Measurements from ENCODE around the gene FN3K.

FN3K gene

DNA sequence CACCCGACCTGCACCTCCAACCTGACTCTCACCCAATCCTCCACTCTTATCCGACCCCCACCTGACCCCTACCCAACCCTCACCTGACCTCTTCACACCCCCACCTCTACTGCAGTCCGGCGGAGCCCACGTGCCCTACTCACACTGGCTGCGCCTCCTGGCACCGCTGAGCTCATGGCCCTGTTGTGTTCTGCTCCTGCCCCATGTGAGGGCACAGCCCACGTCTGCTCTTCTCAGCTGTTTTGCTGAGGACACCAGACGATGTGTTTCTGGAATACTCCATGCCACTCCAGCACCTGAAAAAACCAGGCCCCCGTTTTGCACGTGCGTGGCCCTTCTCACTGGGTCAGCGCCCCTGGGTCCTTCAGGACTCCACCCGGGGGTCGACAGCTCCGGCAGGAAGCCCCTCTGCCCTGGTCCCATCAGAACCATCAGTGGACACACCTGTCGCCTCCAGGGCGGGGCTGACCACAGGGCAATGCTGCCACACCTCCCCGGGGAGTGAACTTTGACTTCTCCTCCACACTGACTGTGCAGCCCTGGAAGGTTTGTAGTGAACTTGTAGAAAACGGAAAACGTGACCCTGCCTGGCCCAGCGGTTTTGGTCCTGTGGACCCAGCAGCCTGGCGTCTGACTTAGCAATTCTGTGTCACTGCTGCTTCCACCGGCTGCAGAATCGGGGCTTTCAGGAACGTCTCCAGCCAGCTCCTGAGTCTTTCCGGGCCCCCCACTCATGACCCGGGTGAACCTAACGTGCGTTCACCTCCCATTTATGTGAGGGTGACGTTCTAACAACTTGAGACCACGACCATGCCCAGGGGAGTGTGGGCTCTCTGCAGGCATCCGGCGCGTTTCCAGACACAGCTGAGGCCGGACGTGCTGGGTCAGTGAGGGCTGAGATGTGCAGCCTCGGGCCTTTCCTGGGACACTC, 31.2 kb upstream of the FN3K start:
- no peak for DNase-seq

DNA sequence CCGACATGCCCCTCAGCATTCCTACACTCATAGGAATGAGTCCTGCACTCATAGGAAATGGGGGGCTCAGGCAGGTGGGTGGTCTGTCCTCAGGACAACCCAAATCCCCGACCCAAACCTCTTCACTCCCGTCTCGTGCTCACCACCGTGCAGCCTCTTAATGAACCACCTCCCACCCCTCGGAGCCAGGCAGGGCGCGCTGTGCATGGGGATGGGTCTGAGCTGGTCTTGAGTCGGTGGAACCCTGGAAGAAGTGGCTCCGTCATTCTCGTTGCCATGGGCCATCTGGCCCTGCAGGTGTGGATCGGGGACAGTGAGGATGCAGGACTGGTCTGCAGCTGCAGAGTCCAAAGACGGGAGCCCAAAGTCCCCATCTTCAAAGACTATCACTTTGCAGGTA, 30.5 kb upstream of the FN3K start:
- no peak for DNase-seq

DNA sequence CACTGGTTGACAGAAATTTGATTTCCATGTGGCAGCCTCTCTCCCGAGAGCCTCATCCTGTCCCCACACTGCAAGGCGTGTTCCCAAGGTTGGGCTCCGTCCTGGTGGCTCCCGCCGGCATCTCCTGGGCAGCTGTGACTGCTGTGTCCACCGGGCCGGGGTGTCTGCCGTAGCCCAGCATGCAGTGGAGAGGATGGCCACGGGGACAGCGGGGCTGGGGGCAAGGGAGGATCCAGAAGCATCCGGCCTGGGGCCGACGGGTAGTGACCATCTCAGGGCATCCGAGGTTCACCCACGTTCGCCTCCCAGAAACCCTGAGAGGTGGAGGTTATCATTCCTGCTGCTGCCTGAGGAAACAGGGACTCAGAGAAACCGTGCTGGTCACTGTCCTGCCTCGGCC, 29.7 kb upstream of the FN3K start:
- DNase-seq, result no peak

DNA sequence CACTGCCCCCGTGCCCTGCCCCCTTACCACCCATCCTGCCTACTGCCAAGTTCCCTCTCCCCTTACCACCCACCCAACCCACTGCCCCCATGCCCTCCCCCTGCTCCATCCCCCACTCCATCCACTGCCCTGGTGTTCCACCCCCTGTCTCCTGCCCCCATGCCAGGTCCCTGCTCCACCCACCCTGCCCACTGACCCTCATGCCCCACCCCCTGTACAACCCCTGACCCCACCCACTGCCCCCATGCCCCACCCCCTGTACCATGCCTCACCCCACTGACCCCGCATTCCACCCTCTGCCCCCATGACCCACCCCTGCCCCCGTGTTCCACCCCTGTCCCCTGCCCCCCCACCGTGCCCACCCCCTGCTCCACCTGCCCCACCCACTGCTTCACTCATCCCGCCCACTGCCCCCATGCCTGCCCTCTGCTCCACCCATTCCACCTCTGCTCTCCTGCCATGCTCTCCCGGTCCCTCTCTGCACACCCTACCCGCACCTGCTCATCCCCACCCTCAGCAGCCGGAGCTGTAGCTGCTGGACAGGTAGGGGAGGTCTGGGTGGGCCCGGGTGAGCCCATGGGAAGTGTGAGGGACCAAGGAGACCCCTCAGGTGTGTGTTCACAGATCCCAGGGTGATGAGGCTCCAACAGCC, 26.3 kb upstream of the FN3K start:
- DNase-seq, result no peak

DNA sequence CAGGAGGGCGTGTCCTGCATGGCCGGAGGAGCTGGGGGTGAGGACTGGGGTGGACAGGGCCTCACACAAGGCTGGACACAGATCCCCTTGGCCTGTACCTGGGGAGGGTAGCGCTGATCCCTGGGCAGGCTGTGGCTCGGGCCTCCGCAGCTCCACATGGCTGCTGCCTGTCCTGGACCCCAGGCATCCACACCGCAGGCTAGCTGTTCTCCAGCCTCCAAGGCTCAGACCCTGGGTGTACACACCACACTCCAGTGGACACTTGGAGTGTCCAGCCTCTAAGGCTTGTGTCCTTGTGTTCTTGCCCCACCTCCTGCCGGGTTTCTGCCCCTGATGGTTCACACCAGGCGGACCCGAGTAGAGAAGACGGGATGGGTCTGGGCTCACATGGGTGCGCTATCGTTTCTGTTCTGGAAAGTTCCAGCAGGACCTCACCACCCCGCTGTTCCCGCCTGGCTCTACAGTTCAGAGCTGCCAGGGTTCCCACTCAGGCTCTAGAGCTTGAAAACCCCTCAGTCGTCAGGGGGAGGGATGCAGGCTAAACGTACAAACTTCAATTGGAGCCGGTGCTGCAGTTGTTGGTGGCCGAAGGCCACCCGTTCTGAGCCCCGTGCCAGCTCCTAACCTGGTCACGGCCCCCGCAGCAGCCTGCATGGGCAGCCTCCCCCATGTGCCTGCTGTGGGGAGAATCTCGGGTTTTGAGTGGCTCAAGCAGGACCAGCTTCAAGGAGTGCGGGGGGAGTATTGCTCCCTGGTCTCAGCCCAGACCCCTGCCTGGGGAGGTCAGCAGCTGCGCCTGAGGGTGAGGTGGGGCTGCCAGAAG, 25.5 kb upstream of the FN3K start:
- no peak for DNase-seq

DNA sequence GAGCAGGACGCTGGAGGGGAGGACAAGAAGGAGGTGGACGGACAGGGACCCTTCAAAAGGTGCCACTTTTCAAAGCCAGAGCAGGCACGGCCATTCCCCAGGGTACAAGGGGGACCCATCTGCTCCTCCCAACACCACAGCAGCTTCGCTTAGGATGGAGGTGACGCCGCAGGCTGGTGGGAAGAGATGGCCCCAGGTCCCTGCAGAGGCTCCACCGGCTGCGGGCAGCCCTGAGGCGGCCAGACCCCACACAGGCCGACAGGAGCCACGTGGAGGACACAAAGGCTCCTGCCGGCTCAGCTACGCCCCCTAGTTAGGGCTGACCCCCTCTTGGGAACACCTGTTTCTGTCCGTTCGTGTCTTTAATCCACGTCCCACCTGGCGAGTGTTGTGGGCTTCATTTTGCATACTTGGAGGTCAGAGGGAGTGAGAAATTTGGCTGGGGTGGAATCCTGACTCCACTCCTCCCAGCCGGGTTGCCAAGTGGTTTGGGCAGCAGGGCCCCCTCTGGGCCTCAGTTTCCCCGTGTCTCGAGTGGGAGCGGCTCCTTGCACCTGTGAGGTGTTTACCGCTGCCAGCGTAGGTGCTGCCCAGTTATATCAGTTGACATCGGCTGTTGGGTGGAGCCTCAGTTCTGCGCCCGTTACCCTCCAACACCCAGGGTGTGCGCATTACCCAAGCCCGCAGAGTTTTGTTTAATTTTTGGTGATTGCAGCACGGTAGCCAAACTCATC, 24.7 kb upstream of the FN3K start:
- DNase-seq, result no peak

DNA sequence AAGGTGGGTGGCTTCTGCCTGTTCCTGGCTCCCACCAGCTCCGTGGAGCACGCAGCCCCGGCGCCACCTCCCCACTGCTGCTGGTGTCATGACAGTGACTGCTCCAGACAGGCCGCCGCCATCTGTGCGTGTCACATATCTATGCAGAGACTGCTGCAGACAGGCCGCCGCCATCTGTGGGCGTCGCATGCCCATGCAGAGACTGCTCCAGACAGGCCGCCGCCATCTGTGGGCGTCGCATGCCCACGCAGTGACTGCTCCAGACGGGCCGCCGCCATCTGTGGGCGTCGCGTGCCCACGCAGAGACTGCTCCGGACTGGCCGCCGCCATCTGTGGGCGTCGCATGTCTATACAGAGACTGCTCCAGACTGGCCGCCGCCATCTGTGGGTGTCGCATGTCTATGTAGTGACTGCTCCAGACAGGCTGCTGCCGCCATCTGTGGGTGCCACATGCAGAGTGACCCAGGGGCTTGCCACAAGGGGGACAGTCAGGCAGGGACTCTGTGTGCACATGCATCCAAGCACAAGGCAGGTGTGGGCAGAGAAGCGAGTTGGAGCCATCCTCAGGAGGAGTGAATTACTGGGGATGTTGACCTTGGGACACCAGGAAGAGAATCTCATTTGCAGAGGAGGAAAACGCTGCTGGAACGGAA, 22.2 kb upstream of the FN3K start:
- no peak for DNase-seq

DNA sequence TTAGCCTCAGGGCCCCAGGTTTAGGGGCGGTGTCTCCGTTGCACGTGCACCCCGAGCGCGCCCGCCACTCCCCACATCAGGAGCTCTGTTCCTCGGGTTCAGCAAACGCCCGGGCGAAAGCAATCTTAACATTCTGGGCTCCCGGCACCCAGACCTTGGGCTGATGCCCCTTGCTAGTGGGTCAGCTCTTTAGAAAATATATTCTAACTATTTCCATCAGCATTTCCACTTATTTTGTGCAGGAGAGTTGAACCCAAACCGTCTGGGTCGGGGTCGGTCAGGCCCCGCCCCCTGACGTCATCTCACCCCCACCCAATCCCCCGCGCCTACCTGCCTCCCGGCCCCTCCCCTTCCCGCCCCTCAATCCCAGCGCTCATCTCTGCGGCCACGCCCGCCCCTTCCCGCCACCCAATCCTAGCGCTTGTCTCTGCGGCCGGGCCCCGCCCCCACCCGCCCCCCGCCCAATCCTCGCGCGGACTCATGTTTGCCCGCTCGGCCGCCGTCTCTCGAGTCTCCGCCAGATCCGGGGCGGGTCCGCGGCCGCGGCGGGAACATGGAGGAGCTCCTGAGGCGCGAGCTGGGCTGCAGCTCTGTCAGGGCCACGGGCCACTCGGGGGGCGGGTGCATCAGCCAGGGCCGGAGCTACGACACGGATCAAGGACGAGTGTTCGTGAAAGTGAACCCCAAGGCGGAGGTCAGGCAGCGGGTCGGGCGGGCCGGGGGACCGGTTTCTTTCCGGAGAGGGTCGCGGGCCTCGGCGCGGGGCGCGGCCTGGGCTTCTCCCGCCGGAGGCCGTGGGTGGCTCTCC, 19.0 kb upstream of the FN3K start, which contains the start of gene FN3KRP:
Gene FN3KRP, plus strand, starts transcription at position 504 of the 808 bp plus-strand sequence. Its CDS starts 50 bp downstream, at position 554.
- peak; percentile 78 to 79 for DNase-seq

DNA sequence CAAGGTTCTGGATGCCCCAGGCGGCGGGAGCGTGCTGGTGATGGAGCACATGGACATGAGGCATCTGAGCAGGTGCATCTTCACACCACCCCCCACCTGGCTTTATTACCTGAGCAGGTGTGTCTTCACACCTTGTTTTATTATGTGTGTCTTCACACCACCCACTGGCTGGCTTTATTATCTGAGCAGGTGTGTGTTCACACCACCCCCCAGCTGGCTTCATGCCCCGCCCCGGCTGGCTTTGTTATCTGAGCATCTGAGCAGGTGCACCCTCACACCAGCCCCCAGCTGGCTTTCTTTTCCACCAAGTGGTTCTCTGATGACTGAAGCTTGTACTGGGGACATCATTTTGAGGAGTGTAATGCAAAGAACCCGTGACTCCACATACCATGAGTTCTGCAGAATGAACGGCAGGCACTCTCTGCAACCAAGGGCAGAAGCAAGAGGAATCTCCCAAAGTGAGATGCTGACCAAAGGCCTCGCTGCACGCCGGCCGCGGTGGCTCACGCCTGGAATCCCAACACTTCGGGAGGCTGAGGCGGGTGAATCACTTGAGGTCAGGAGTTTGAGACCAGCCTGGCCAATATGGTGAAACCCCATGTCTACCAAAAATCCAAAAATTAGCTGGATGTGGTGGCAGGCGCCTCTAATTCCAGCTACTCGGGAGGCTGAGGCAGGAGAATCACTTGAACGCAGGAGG, 16.3 kb upstream of the FN3K start:
- DNase-seq, result no peak

DNA sequence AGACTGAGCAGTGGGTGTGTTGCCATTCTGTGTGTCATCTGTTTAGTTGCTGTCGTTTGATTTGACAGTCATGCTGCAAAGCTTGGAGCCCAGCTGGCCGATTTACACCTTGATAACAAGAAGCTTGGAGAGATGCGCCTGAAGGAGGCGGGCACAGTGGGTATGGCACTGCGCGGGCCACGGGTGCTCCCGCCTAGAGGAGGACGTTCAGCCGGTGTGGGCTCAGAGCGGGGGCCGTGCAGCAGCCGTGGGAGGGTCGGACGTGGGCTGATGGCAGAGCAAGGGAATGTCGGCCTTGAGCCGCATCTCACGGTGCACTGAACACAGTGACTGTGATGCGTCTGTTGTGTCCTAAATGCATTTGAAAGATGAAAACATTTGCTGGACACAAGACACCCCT, 15.2 kb upstream of the FN3K start:
- no peak for DNase-seq

DNA sequence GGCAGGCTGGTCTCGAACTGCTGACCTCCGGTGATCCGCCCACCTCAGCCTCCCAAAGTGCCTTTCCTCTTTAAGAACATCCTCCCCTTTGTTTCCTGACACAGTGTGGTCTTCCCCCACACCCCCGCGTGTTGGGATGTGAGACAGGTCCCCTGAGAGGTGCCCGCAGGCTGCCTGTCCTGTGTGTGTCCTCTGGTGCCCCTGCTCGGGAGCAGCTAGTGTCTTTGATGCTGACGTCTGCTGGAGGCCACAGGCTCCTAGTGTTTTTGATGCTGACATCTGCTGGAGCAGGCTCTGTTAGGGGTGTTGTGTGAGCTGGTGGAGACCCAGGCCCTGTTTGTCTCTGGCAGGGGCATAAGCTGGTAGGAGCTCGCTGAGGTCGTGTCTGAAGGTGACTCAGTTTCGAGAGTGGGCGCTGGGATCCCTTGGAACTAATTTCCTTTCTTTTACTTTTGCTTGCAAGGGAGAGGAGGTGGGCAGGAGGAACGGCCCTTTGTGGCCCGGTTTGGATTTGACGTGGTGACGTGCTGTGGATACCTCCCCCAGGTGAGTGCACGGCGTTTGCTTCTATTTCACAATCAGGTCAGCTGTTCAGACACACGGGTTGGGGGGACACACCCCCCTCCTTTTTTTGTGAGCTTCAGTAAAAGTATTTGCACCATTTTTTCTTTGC, 12.9 kb upstream of the FN3K start:
- DNase-seq, result no peak

DNA sequence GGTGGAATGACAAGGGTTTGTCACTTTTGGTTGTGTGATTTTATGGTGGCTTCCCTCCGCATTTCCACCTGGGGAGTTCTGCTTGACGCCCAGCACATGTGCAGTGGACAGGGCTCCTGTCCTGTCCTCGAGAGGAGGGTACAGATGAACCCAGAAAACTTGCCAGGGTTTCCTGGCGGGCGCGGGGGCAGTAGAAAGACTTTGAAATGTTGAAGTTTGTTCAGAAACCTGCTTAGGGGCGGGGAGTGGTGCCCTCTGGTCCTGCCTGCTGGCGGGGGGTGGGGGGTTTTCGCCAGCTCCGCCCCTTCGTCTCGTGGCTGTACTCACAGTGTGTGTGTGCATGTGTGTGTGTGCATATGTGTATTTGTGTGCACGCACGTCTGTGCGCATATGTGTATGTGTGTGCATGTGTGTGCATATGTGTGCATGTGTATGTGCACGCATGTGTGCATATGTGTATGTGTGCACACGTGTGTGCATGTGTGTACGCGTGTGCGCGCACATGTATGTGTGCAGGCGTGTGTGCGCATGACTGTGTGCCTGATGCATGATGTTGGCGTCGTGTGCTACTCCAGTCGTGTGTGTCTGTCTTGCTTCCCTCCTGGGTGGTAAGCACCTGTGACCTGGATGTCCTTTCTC, 12.1 kb upstream of the FN3K start:
- DNase-seq, result no peak

DNA sequence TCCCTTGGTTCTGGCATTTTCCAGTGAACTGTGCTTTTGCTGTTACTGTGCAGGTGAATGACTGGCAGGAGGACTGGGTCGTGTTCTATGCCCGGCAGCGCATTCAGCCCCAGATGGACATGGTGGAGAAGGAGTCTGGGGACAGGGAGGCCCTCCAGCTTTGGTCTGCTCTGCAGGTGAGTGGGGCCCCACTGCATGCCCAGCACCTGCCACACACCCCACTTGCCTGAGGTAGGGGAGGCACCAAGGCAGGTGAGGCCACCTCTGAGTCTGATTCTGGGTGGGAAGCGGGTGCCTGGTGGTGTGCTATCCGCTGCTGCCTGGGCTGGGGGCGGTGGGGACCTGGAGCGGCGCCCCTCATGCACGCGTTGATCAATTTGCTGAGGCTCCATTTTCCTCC, 9.0 kb upstream of the FN3K start:
- DNase-seq, result no peak

DNA sequence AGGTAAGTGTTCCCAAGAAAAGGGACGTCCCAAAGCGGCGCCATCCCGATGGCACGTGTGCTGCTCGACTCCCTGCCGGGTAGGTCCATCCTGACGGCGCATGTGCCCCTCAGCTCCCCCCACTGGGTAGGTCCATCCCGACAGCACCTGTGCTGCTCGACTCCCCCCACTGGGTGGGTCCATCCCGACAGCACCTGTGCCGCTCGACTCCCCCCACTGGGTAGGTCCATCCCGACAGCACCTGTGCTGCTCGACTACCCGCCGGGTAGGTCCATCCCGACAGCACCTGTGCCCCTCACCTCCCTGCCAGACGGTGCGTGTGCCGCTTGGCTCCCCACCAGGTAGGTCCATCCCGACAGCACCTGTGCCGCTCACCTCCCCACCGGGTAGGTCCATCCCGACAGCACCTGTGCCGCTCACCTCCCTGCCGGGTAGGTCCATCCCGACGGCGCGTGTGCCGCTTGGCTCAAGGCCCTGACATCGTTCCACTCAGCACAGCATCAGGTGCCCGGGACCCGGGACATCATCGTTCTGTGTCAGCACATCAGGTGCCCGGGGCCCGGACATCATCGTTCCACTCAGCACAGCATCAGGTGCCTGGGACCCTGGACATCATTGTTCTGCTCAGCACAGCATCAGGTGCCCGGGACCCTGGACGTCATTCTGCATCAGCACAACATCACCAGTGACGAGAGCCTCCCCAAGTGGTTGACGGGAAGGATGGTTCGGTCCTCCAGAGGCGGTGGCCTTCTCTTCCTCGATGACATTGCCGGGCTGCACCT, 5.7 kb upstream of the FN3K start:
- no peak for DNase-seq

DNA sequence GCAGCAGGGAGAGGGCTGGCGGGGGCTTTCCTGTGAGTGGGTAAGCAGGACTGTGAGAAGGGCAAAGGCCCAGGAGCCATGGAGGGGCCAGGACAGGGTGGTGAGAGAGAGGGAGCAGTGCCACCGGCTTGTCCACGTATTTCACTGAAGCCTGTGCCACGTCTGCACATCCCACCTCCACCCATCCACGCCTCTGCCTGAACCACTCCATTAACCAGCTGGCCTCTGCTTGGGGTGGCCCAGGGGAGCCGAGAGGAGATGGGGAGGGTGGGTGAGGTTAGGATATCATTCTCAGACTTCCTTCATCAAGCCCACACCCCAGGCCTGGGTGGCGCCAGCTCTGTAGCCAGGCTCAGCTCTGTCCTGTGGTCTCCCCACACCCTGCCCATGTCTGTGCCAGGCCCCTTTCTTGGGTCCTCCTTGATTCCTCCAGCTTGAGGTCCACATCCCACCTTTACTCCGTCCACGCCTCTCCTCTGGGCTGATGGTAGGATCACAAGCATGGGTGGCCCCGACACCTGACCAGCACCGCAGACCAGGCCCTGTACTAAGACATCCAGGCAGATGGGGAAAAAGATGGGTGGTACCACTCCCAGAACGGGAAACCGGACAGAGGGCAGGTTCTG, 3.2 kb upstream of the FN3K start:
- DNase-seq, result no peak

DNA sequence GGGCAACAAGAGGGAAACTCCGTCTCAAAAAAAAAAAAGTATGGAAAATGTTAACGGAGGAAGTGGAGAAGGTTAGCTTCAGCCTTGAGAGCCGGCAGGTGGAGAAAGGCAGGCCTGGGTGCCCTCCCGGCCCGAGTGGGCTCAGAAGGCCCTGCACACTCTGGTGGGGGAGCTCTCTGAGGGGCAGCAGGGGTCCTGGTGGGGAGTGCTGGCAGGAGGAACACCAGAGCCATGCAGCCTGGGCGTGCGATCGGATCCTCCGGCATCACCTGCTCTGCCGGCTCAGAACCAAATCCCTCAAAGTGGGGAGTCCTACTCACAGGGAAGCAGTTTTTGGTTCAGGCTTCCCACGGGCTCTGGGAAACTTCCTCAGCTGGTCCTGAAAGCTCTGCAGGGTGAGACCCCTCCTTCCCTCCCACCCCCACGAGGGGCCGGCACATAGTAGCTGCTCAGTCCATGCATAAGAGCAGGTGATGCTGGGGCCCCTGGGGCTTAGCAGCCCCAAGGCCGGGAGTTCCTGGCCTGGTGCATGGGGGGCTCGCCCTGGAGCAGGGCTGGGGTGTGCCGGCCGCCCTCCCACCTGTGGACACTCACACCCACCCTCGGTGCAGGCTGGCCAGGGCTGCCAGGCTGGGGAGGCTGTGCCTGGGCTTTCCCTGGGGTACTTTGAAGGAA, 1.2 kb downstream of the FN3K start:
- no peak for DNase-seq
